ENCODE results near the gene FAM222A.
A peak's percentile ranks its signal among the peaks of the same experiment; 100 is the strongest.

Gene FAM222A

GRCh38 chr12:109711596-109712461, 1.8 kb upstream of the FAM222A start:
- H3K4me3 ChIP-seq (ENCODE audit: low read length), result no peak overlapping the region
- DNase-seq (ENCODE audit: low read depth), result no peak
- TF ChIP-seq CTCF (conservative IDR thresholded peaks at IDR 0.05; ENCODE audit: low read length), result no peak

GRCh38 chr12:109714141-109714912, 702 bp downstream of the FAM222A start:
- peak overlapping the region; percentile 49 for H3K4me3 ChIP-seq (ENCODE audit: low read length)

GRCh38 chr12:109714913-109715244, 1.3 kb downstream of the FAM222A start:
- TF ChIP-seq CTCF (conservative IDR thresholded peaks at IDR 0.05; ENCODE audit: low read length), result no peak
- H3K4me3 ChIP-seq (ENCODE audit: low read length), result no peak overlapping the region
- DNase-seq (ENCODE audit: low read depth), result no peak

More at GRCh38 chr12:109714141-109714912, 702 bp downstream of the FAM222A start:
- peak; percentile 9 for DNase-seq (ENCODE audit: low read depth)
- TF ChIP-seq CTCF (conservative IDR thresholded peaks at IDR 0.05; ENCODE audit: low read length), result no peak

GRCh38 chr12:109715310-109716091, 1.9 kb downstream of the FAM222A start:
- no peak overlapping the region for H3K4me3 ChIP-seq (ENCODE audit: low read length)
- DNase-seq (ENCODE audit: low read depth), result no peak
- no peak for TF ChIP-seq CTCF (conservative IDR thresholded peaks at IDR 0.05; ENCODE audit: low read length)

GRCh38 chr12:109716092-109716479, 2.5 kb downstream of the FAM222A start:
- DNase-seq (ENCODE audit: low read depth), result no peak
- no peak overlapping the region for H3K4me3 ChIP-seq (ENCODE audit: low read length)

More at GRCh38 chr12:109716092-109716479, 2.5 kb downstream of the FAM222A start:
- no peak for TF ChIP-seq CTCF (conservative IDR thresholded peaks at IDR 0.05; ENCODE audit: low read length)

Measured in AG10803 (cell line).